AG04449 (cell line): ENCODE data around the gene TMEM38B.

Experiments used
- CTCF ChIA-PET: fragments of 350-600 bp; formaldehyde crosslinking; extraction: SDS; loops from one replicate; lab custom pipeline; 2021; ENCODE audit warnings: antibody characterized with exemption; lab: Yijun Ruan, JAX
- POLR2A ChIA-PET: fragments of 400-600, 350-600 bp; formaldehyde crosslinking; extraction: SDS; loops from one replicate; lab custom pipeline; 2020; ENCODE audit warnings: antibody characterized with exemption, inconsistent platforms; lab: Yijun Ruan, JAX
- DNase-seq: peaks from one replicate; pipeline ENCODE4 v3.0.0-alpha.2; 2010; ENCODE audit warnings: low read depth, low spot score
- H3K4me3 ChIP-seq: 2 replicates; pipeline ENCODE4 v1.5.1; 2011; ENCODE audit warnings: low read depth, mild to moderate bottlenecking, control low read depth, low read length
- CTCF ChIP-seq: IDR thresholded peaks from one replicate; pipeline ENCODE4 v1.5.1; 2011; ENCODE audit warnings: mild to moderate bottlenecking, moderate library complexity, low read length, control low read depth, inconsistent platforms; ENCODE audit not compliant: insufficient read depth; ENCODE audit errors: missing control alignments

Gene TMEM38B

GRCh38 chr9:105816981-105817380, 122.6 kb downstream of the TMEM38B start:
- H3K4me3 ChIP-seq = no peak overlapping the region
- ChIA-PET POLR2A (no interaction called here), CTCF (no interaction called here)
- TF ChIP-seq CTCF = no peak
- no peak for DNase-seq

- no peak for TF ChIP-seq CTCF
- ChIA-PET CTCF (no interaction called here), POLR2A (no interaction called here)
- no peak overlapping the region for H3K4me3 ChIP-seq
- no peak for DNase-seq
These were observed 124.6 kb downstream of the TMEM38B start for GRCh38 chr9:105818903-105819302.

- POLR2A ChIA-PET = no interaction called here
- no peak for DNase-seq
- no peak overlapping the region for H3K4me3 ChIP-seq
- CTCF ChIA-PET = no interaction called here
- no peak for TF ChIP-seq CTCF
These were observed 128.5 kb downstream of the TMEM38B start for GRCh38 chr9:105822814-105823213.
